ENCODE results near the gene DNM2. TPM values are rescaled to one million over a fixed set of nuclear protein-coding genes. Genes with fewer than 3 reads are reported as not detected.

DNM2 gene
- total and polyA plus RNA-seq, 8 donors: 77.8 to 541 (median 277) TPM

GRCh38 chr19:10774893-10775292 lies 57.0 kb downstream of the DNM2 start:
- intact Hi-C loops (cut with DNase I; ENCODE audit: low total_unique reads): no loop called here
- no peak overlapping the region for H3K4me3 ChIP-seq
- H3K36me3 ChIP-seq: peaks cover 59 to 94% (median 87%) of the 10 kb centered on the region in 4 donors
- no peak overlapping the region for H3K27ac ChIP-seq
- H3K27me3 ChIP-seq: no peaks in the 10 kb centered on the region
- DNase-seq: no peak
- 90 to 100% (median 95%) methylated on average over 6 of the region's 6 CpGs for WGBS, 5 donors
- TF ChIP-seq EP300 (IDR thresholded peaks at IDR 0.05) (no peak), POLR2A (IDR thresholded peaks at IDR 0.05) (no peak), CTCF (IDR thresholded peaks at IDR 0.05) (no peak), POLR2AphosphoS5 (IDR thresholded peaks at IDR 0.05) (no peak)
- H3K9me3 ChIP-seq: no peaks in the 10 kb centered on the region
- peaks cover 3 to 33% (median 8%) of the 10 kb centered on the region in 4 donors for H3K4me1 ChIP-seq

GRCh38 chr19:10776900-10777650 lies 59.2 kb downstream of the DNM2 start:
- peak overlapping the region in 2 of 5 donors; percentile 32 to 36 for H3K27ac ChIP-seq
- WGBS, 5 donors: 67 to 73% (median 68%) methylated on average over 14 of the region's 14 CpGs
- DNase-seq: no peak

GRCh38 chr19:10780368-10780767 lies 62.5 kb downstream of the DNM2 start:
- H3K4me1 ChIP-seq: peaks cover 0 to 26% (median 0%) of the 10 kb centered on the region in 4 donors
- peak in 1 of 2 donors; percentile 46 for DNase-seq
- peaks cover 78 to 100% (median 100%) of the 10 kb centered on the region in 4 donors for H3K36me3 ChIP-seq
- H3K27me3 ChIP-seq: no peaks in the 10 kb centered on the region
- no peaks in the 10 kb centered on the region for H3K9me3 ChIP-seq
- 67 to 83% (median 78%) methylated on average over 6 of the region's 6 CpGs for WGBS, 5 donors
- intact Hi-C loops (cut with DNase I; ENCODE audit: low total_unique reads): no loop called here
- H3K4me3 ChIP-seq: no peak overlapping the region
- peak overlapping the region; percentile 5 to 87 (median 62) for H3K27ac ChIP-seq
- TF ChIP-seq POLR2A (IDR thresholded peaks at IDR 0.05) (no peak), POLR2AphosphoS5 (IDR thresholded peaks at IDR 0.05) (peak in 2 of 3 donors; percentile 11 to 49)

More at GRCh38 chr19:10776900-10777650, 59.2 kb downstream of the DNM2 start:
- no peaks in the 10 kb centered on the region for H3K9me3 ChIP-seq
- peaks cover 71 to 100% (median 100%) of the 10 kb centered on the region in 4 donors for H3K36me3 ChIP-seq
- peaks cover 0 to 31% (median 0%) of the 10 kb centered on the region in 4 donors for H3K4me1 ChIP-seq
- H3K4me3 ChIP-seq: no peak overlapping the region
- no peaks in the 10 kb centered on the region for H3K27me3 ChIP-seq
- intact Hi-C loops (cut with DNase I; ENCODE audit: low total_unique reads): no loop called here
- no peak for TF ChIP-seq CTCF (IDR thresholded peaks at IDR 0.05)
- TF ChIP-seq EP300 (IDR thresholded peaks at IDR 0.05): no peak
- no peak for TF ChIP-seq POLR2A (IDR thresholded peaks at IDR 0.05)
- no peak for TF ChIP-seq POLR2AphosphoS5 (IDR thresholded peaks at IDR 0.05)

- Histone ChIP-seq H3K27me3 (no peaks in the 10 kb centered on the region), H3K9me3 (no peaks in the 10 kb centered on the region), H3K36me3 (peaks cover 76 to 100% (median 100%) of the 10 kb centered on the region in 4 donors), H3K4me1 (peaks cover 0 to 13% (median 0%) of the 10 kb centered on the region in 4 donors), H3K4me3 (no peak overlapping the region), H3K27ac (no peak overlapping the region)
- no peak for DNase-seq
- intact Hi-C loops (cut with DNase I; ENCODE audit: low total_unique reads): no loop called here
- TF ChIP-seq POLR2A (IDR thresholded peaks at IDR 0.05) (no peak), POLR2AphosphoS5 (IDR thresholded peaks at IDR 0.05) (peak in 1 of 3 donors; percentile 25), EP300 (IDR thresholded peaks at IDR 0.05) (no peak), CTCF (IDR thresholded peaks at IDR 0.05) (no peak)
- WGBS, 5 donors: 73 to 92% (median 87%) methylated on average over 13 of the region's 13 CpGs
Measured at GRCh38 chr19:10782795-10783194, 64.9 kb downstream of the DNM2 start.
